ENCODE measurements around the gene DOCK6.

DNA sequence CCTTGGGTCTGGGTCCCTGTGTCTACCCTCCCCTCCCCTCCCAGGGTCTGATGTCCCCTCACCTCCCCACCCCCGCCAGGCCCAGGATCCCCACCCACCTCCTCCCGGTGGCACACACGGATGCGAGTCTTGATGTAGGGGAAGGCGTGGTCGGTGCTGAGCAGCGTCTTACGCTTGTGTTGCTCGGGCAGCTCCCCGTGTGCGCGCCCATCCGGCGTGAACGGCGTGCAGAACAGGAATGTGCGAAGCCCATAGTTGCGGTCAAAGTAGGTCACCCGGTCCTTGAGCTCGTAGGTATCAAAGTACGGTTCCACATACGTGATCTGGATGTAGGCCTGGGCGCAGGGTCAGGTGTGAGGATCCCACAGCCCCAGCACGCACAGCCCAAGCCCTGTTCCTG is 60.5 kb downstream of the DOCK6 start:
- TF ChIP-seq, protein P1, sequence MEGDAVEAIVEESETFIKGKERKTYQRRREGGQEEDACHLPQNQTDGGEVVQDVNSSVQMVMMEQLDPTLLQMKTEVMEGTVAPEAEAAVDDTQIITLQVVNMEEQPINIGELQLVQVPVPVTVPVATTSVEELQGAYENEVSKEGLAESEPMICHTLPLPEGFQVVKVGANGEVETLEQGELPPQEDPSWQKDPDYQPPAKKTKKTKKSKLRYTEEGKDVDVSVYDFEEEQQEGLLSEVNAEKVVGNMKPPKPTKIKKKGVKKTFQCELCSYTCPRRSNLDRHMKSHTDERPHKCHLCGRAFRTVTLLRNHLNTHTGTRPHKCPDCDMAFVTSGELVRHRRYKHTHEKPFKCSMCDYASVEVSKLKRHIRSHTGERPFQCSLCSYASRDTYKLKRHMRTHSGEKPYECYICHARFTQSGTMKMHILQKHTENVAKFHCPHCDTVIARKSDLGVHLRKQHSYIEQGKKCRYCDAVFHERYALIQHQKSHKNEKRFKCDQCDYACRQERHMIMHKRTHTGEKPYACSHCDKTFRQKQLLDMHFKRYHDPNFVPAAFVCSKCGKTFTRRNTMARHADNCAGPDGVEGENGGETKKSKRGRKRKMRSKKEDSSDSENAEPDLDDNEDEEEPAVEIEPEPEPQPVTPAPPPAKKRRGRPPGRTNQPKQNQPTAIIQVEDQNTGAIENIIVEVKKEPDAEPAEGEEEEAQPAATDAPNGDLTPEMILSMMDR (conservative IDR thresholded peaks at IDR 0.05; ENCODE audit: low read length) = no peak
- no peak for TF ChIP-seq EZH2phosphoT487 (IDR thresholded peaks at IDR 0.05; ENCODE audit: borderline replicate concordance, low read depth, low read length)
